Stimulated activated CD8-positive, alpha-beta memory T cell treated with anti-CD3 and anti-CD28 coated beads, Interleukin-15, amount 100 ng/mL, for 24 hours (primary cell): ENCODE results near the gene KIF6.
A peak's percentile ranks its signal among the peaks of the same experiment; 100 is the strongest.

Source experiments
- DNase-seq: peaks from one replicate; pipeline ENCODE4 v3.0.0-alpha.2; 2020; ENCODE audit warnings: low read depth

The KIF6 gene

GRCh38 chr6:39319621-39320362, 405.4 kb downstream of the KIF6 start:
- DNase-seq, result no peak

DNA sequence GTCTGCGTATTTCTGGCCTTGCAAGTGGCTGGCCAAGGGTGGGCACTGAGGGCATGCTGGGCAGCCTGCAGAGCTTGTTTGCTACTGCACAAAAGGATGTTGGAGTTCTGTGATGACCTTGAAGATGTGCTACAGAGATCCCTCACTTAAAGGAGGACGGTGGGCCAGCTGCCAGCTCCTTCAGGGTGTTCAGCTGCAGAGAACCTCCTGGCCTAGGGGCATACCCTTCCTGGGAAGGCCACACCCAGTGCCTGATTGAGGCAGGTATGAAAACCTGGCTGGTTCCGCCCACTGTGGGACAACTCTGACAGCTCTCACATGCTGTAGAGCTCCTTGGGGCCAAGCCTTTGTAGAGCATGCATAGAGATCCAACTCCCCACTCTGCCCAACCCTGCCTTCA, 408.0 kb downstream of the KIF6 start:
- no peak for DNase-seq

DNA sequence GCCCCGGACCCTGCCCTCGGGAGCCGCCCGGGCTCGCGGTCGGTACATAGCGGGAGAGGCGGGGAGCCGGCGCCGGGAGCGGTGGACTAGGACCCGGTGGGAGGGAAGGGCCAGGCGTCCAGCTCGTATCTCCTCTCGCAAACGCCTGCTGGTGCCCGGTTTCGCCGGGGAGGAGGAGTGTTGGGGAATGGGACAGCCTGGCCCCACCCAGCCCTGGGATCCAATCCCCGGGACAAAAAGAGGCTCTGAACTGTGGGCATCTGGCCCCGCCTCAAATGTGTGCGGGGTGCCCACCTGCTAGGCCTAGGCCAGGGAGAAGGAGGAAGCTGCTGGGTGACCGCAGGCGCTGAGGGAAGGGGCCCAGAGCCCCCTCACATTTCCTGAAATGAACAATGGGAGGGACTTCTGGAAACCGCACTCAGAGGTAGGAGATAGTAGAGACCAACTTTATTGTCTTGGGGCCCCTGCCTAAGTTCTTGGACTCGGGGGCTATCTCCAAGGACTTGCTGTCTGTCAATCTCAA, 410.9 kb downstream of the KIF6 start, which contains the start of gene KCNK17:
KCNK17 (minus strand) TSS at position 147 of the 523 bp plus-strand sequence; CDS start at position 48, 99 bp downstream.
- DNase-seq, result no peak

DNA sequence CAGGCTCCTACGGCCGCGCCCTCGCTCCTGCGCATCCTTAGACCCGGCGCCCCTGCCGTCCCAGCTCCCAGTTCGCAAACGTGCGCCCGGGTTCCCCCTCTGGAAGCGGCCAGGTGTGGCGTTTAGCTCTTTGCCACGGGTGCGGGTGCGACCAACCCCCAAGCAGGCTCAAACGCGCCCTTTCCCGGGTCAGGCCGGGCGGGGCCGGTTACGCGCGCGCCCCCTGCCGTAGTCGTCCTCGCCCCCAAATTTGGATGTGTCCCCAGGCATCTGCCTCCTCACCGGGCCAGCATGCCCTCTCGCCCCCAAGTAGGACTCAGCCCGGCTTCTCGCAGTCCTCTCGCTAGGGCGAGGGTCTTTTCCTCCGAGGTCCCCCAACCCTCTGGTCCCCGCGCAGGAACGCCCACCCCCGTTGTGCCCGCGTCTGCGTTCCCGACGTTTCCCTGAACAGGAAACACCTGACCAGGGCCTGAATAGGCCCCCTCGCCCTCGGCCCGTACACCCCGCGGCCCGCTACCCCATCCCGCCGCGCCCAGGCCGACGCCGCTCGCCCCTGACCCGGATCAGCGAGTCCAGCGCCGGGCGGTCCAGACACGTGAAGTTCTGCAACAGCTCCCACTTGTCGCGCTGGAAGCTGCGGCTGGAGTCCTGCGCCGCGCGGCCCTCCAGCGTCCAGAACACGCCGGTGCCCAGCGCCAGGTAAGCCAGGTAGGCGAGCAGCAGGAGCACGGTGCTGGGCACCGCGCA, 411.5 kb downstream of the KIF6 start:
- DNase-seq, result no peak

- DNase-seq, result no peak
These were observed 412.2 kb downstream of the KIF6 start for GRCh38 chr6:39312912-39313525.

DNA sequence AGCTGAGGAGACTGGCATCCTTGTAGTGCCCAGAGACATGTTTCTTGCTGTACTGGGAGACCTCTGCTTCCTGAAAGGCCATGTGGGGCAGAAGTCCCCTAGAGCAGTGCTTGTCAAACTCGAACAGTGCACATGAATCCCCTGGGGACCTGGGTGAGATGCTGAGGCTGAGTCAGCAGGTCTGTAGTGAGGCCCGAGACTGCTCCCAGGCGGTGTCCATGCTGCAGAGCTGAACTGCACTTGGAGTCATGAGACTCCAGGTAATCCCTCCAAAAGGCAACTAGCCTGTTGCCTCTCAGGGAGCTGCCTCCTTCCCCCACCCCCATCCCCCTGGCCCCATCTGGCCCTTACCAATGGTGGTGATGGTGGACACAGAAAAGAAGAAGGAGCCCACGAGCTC, 414.7 kb downstream of the KIF6 start:
- no peak for DNase-seq

DNA sequence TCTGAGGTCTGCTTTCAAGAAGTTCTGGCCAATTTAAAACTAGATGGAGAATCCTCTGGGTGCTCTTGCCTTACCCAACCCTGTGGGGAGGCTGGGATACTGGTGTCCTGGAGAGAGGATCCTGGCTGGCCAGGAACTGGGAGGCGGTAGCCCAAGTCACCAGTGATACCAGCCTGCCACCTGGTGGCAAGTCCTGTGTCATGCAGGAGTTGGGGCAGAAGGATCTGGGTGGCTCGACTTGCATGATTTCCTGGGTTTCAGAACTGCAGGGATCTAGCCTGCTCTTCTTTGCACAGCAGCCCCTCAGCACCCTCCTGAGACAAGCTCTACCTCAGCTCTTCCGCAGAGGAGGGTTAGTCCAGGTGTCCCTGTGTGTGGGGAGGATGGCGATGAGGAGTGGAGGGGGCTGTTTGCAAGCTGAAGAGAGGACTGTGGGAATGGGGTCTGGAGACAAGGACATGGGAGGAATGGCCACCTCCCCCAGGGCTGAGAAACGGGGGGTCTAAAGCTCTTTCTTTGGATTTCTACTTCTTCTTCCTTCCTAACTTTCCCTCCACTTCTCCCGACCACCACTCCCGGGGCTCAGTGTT, 415.2 kb downstream of the KIF6 start:
- peak; percentile 17 for DNase-seq

DNA sequence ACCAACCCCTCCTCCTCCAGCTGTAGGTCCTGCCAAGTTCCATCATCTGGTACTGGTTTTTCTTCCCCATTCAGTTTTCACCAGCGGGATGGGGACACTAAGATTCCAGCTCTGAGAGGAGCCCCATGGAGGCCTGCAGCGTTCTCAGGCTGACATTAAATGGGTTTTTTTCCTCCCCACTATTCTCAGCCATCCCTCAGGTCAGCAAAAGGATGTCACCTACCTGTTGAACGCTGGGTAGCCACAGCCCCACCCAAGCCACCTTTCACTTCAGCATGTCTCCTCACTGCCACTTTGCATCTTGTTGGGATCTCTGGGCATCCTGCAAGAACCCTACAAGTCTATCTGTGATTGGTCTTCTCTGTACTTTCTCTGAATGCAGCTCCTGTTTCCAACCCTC, 417.7 kb downstream of the KIF6 start:
- no peak for DNase-seq

DNA sequence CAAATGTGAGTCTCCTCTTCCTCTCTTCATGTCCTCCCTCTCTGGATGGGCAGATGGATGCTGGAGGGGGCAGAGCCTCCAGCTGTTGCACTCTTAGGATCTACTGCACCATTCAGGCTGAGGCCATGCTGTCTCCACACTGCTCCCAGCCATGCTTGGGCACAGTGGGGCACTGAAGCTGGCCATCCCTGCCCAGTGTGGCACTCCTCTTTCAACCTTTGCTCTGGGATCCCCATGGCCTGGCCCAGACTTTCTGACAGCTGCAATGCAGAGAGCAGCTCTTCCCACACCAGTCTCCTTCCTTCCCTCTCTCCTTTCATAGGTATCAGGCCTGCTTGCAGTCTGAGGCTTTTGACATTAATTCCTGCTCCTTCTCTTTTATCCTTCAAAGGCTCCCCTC, 420.3 kb downstream of the KIF6 start:
- no peak for DNase-seq

- DNase-seq, result no peak
These were observed 421.6 kb downstream of the KIF6 start for GRCh38 chr6:39303425-39304153.

- peak; percentile 79 for DNase-seq
These were observed 422.4 kb downstream of the KIF6 start for GRCh38 chr6:39302669-39303424.

DNA sequence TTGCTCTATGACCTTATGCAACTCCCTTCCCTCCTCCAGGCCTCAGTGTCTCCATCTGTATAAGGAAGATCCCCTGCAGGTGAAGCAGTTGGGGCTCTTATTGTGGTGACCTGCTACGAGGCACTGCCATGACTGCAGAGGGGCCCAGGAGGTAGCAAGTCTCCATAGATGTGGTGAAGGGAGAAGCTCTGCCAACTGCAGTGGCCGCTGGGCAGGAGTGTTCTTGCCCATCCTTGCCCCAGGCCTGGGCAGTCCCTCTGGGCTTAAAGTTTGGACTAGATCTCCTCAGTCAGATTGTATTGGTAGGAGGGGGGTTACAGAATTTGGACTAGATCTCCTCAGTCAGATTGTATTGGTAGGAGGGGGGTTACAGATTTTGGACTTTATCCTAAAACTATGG, 423.2 kb downstream of the KIF6 start:
- DNase-seq, result no peak

- no peak for DNase-seq
These were observed 423.6 kb downstream of the KIF6 start for GRCh38 chr6:39301606-39302005.

DNA sequence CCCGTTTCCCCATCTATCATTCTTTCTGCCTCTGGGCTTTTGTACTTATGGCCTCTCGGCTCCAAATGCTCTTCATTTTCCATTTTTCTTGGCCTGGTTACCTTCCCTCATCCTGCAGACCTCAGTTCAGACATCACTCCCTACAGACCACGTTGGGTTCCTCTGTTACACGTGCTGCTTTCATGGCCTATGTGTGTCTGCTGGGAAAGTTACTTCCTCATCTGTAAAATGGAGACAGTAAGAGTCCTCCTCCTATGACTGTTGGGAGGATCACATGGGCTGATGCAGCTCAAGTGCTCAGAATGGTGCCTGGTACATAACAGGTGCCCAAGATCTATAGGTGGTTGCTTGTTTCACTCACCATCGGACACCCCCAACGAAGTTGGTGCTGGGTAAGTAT, 424.5 kb downstream of the KIF6 start:
- DNase-seq, result no peak

DNA sequence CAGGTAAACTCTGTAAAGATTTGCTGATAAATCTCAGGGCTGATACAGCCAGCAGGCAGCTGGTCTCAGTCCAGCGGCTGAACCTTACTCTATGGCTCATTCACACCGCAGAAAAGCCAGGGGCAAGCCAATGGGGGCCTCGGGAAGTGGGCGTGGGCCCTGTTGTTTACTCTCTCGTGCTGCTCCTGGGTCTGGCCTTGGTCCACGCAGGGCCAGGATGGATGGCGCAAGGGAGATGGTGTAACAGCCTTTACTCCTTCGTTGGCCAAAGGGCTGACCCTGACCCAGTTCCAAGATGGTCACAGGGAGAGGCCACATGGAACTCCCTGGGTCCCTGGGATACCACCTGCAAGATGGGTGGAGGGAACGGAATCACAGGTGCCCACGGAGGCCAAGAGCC, 427.1 kb downstream of the KIF6 start:
- DNase-seq, result no peak

GRCh38 chr6:39296745-39297640, 428.2 kb downstream of the KIF6 start:
- no peak for DNase-seq

GRCh38 chr6:39295611-39296011, 429.6 kb downstream of the KIF6 start:
- no peak for DNase-seq

DNA sequence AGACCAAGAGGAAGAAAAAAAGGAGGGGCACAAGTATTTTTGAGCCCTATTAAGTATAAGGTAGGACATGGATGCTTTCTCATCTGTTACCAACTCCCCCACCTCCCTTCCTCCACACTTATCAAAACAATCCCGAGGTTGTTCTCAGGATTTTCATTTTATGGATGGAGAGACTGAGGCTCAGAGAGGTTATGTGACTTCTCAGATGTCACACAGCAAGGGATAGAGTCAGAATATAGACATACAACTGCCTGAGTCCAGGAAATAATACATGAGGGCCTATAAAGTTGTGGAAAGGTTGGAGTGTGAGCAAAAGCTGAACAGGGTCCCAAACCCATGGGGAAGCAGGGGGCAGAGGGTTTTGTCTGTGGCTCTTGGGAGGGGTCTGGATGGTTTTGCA, 430.3 kb downstream of the KIF6 start:
- DNase-seq, result no peak

GRCh38 chr6:39294133-39294532, 431.1 kb downstream of the KIF6 start:
- DNase-seq, result no peak

GRCh38 chr6:39292637-39293036, 432.6 kb downstream of the KIF6 start:
- no peak for DNase-seq
